Stimulated activated CD8-positive, alpha-beta memory T cell treated with anti-CD3 and anti-CD28 coated beads, Interleukin-4, amount 100 ng/mL, for 4 hours (primary cell): ENCODE measurements around the gene RSPH10B2.
"Not testable (repeated sequence)": the region's sequence is repeated elsewhere in the genome, so short reads cannot be mapped to it uniquely, and the experiment has no call there.

Source experiments
- DNase-seq, 2 donors: peaks; one replicate each; pipeline ENCODE4 v3.0.0-alpha.2; 2020; ENCODE audit warnings: low read depth in 2 of 2, low spot score in 1 of 2

The RSPH10B2 gene

GRCh38 chr7:6842278-6842921 lies 88.5 kb downstream of the RSPH10B2 start:
- not testable (repeated sequence) for DNase-seq

- DNase-seq = not testable (repeated sequence)
Measured at GRCh38 chr7:6843092-6843491, 89.2 kb downstream of the RSPH10B2 start.

- not testable (repeated sequence) for DNase-seq
Measured at GRCh38 chr7:6843654-6844053, 89.8 kb downstream of the RSPH10B2 start.

GRCh38 chr7:6845971-6846449 lies 92.1 kb downstream of the RSPH10B2 start:
- DNase-seq = not testable (repeated sequence)

- not testable (repeated sequence) for DNase-seq
Measured at GRCh38 chr7:6847751-6848150, 93.8 kb downstream of the RSPH10B2 start.
